ENCODE data around the gene FANCE. TPM values are rescaled to one million over a fixed set of nuclear protein-coding genes. Genes with fewer than 3 reads are reported as not detected.

FANCE gene
- total RNA-seq, 1 donor from 2014 or later: 9.0 TPM

GRCh38 chr6:35461270-35461669 lies 9.1 kb downstream of the FANCE start:
- intact Hi-C loops (cut with DNase I): no loop called here
- H3K36me3 ChIP-seq: peaks cover 22% of the 10 kb centered on the region
- no peak for TF ChIP-seq CTCF (IDR thresholded peaks at IDR 0.05)
- no peak for DNase-seq
- no peak for ATAC-seq
- no peak overlapping the region for H3K27ac ChIP-seq
- H3K27me3 ChIP-seq (ENCODE audit: low read depth): no peaks in the 10 kb centered on the region
- H3K9me3 ChIP-seq: no peaks in the 10 kb centered on the region
- H3K4me3 ChIP-seq: no peak overlapping the region
- no peaks in the 10 kb centered on the region for H3K4me1 ChIP-seq

DNA sequence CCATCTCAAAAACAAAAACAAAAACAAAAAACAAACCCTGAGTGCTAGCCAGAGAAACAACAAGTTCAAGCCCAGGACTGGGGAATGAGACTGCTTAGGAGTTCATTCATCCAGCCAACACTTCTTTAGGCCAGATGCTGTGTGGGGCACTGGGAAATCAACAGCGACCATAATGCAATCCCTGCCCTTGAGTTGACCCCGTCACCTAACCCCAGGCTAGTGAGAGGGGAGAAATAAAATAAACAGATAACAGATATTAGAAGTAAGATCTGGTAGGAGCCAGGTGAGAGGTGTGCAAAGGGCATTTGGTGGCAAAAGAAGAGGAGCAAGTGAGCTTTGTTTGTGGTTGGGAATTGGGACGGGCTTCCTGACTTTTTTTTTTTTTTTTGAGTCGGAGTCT lies 11.2 kb downstream of the FANCE start:
- intact Hi-C loops (cut with DNase I): no loop called here
- no peak for DNase-seq
- no peak for ATAC-seq
- Histone ChIP-seq H3K4me3 (no peak overlapping the region), H3K36me3 (peaks cover 26% of the 10 kb centered on the region), H3K4me1 (peaks cover 4% of the 10 kb centered on the region), H3K27ac (no peak overlapping the region), H3K27me3 (ENCODE audit: low read depth) (no peaks in the 10 kb centered on the region), H3K9me3 (no peaks in the 10 kb centered on the region)
- TF ChIP-seq CTCF (IDR thresholded peaks at IDR 0.05): no peak

- DNase-seq: no peak
Observed at GRCh38 chr6:35465646-35466045, 13.5 kb downstream of the FANCE start.

GRCh38 chr6:35468181-35468979 lies 16.2 kb downstream of the FANCE start, which contains the start of gene RPL10A:
RPL10A (plus strand) TSS chr6:35468401; CDS start chr6:35468435, 34 bp downstream.
- peak; percentile 95 to 98 for ATAC-seq
- Histone ChIP-seq H3K27me3 (ENCODE audit: low read depth) (no peaks in the 10 kb centered on the region), H3K36me3 (peaks cover 45% of the 10 kb centered on the region), H3K27ac (peak within 1 kb of the TSS; percentile 88), H3K4me1 (peaks cover 38% of the 10 kb centered on the region), H3K9me3 (no peaks in the 10 kb centered on the region), H3K4me3 (peak within 1 kb of the TSS; percentile 92)
- intact Hi-C loops (cut with DNase I): no loop called here
- DNase-seq: peak; percentile 95
- peak; percentile 95 for TF ChIP-seq CTCF (IDR thresholded peaks at IDR 0.05)

More at GRCh38 chr6:35465646-35466045, 13.5 kb downstream of the FANCE start:
- Histone ChIP-seq H3K4me3 (no peak overlapping the region), H3K36me3 (peaks cover 21% of the 10 kb centered on the region), H3K27ac (no peak overlapping the region), H3K4me1 (peaks cover 23% of the 10 kb centered on the region), H3K9me3 (no peaks in the 10 kb centered on the region), H3K27me3 (ENCODE audit: low read depth) (no peaks in the 10 kb centered on the region)
- intact Hi-C loops (cut with DNase I): no loop called here
- no peak for ATAC-seq
- no peak for TF ChIP-seq CTCF (IDR thresholded peaks at IDR 0.05)

- peak overlapping the region; percentile 88 for H3K27ac ChIP-seq
- no peaks in the 10 kb centered on the region for H3K9me3 ChIP-seq
- intact Hi-C loops (cut with DNase I): no loop called here
- peak overlapping the region; percentile 92 for H3K4me3 ChIP-seq
- peaks cover 53% of the 10 kb centered on the region for H3K36me3 ChIP-seq
- peaks cover 38% of the 10 kb centered on the region for H3K4me1 ChIP-seq
- TF ChIP-seq CTCF (IDR thresholded peaks at IDR 0.05): no peak
- no peaks in the 10 kb centered on the region for H3K27me3 ChIP-seq (ENCODE audit: low read depth)
- ATAC-seq (peak; percentile 31 to 43), DNase-seq (no peak)
Observed at GRCh38 chr6:35468980-35469750, 17.0 kb downstream of the FANCE start.

Data from lower lobe of right lung (tissue), 2 donors.